D721Med (cell line): ENCODE data around the gene FOSL1.

ENCODE experiments used
- DNase-seq: peaks from one replicate; pipeline ENCODE4 v3.0.0; 2011; ENCODE audit warnings: low spot score; ENCODE audit not compliant: insufficient read length
- FAIRE-seq: peaks from 2 replicates; lab custom pipeline; 2011; peaks lifted over from hg19 to GRCh38; lab: Jason Lieb, UNC
- TF ChIP-seq, protein P1 (sequence below): IDR thresholded peaks from 2 replicates; pipeline ENCODE4 v1.5.1; 2012; ENCODE audit warnings: mild to moderate bottlenecking, control low read depth; ENCODE audit not compliant: insufficient read depth; ENCODE audit errors: missing control alignments

FOSL1 gene

DNA sequence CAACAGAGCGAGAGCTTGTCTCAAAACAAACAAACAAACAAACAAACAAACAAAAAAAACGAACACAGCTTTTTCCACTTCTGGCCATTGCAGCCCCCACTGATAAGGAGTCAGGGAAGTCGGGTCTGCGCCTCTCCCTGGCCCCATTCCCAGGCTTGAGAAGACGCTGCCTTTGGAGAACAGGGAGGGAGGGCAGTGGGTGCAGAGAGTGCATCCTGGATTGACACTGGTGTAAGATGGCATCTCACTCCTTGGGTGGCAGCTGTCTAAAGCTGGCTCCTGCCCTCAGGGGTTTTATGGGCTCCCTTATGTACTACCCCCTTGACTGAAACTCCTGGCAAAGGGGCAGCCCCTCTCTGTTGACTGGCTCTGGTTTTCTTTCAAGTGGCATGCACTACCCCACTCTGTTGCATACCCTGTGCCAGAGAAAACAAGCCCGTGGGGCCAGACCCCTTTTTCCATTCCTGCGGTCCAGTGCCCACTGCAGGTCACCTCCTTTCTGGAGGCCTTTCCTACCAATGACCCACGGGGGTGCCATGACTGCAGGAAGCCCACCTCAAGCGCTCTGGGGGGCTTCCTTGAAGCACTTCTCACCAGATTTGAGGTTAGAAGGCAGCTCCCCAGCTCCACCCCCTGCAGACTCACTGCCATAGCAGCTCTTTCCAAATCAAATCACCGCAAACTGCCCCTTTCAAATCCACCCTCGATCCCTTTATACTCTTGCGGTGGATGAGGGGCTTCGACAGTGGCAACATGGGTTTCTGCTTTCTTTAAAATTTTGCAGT lies 31.8 kb upstream of the FOSL1 start:
- TF ChIP-seq, protein P1, sequence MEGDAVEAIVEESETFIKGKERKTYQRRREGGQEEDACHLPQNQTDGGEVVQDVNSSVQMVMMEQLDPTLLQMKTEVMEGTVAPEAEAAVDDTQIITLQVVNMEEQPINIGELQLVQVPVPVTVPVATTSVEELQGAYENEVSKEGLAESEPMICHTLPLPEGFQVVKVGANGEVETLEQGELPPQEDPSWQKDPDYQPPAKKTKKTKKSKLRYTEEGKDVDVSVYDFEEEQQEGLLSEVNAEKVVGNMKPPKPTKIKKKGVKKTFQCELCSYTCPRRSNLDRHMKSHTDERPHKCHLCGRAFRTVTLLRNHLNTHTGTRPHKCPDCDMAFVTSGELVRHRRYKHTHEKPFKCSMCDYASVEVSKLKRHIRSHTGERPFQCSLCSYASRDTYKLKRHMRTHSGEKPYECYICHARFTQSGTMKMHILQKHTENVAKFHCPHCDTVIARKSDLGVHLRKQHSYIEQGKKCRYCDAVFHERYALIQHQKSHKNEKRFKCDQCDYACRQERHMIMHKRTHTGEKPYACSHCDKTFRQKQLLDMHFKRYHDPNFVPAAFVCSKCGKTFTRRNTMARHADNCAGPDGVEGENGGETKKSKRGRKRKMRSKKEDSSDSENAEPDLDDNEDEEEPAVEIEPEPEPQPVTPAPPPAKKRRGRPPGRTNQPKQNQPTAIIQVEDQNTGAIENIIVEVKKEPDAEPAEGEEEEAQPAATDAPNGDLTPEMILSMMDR, result no peak
- DNase-seq (no peak), FAIRE-seq (no peak)

DNA sequence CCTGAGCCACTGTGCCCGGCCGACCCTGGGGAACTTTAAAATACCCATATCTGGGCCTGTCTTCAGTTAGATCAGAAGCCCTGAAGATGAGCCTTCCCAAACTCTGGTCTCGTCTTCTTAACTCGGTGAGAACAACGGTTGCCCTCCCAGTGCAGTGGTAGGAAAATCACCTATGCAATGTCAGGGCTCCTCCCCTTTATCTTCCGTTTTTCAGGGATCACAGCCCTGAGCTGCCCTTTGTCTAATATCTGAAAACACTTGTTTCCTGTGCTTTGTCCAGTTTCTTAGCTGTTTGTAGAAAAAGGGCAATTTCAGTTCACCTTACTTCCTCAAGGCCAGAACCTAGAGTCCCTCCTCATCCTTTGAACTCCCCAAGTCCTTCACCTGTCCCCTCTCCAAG lies 28.5 kb upstream of the FOSL1 start:
- DNase-seq (no peak), FAIRE-seq (no peak)
- TF ChIP-seq, protein P1, result no peak

DNA sequence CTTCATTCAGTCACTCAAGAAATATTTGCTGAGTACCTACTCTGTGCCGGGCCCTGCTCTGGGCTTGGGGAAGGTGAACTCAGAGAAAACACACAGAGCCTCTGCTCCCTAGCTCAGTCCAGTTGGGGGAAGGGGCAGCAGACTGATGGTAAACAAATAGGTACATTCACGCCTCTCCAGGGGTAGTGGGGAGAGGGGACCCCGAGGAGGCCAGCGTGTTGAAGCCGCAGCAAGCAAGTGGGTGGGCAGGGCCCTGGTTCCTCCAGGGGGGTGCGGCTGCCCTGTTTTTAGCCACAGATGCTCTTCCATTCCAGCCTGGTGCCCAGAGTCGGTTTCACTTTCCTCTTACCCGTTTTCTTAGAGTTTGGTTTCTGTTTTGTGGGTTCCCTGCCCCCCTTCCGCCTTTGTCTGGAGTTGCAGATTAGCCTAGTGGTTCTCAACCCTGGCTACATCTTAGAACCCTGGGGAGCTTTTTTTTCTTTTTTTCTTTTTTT lies 27.8 kb upstream of the FOSL1 start:
- DNase-seq (no peak), FAIRE-seq (no peak)

DNA sequence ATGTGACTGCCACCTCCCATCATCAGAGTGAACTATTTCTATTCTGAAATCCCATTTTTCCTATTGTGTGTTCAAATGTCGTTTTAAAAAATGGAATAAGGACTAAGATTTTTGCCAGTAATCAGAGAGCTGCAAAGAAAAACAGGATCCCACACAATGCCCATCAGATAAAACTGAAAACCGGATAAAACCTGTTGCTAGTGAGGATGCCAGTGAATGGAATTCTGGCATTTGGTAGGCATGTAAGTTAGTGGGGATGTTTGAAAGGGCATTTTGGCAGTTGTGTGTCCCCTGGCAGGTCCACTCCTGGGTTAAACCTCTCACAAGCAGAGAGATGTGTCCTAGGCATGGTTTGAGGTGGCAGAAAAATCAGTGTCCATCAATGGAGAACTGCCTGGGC lies 25.2 kb upstream of the FOSL1 start:
- FAIRE-seq (no peak), DNase-seq (no peak)
- TF ChIP-seq, protein P1, result no peak

More for the DNA sequence above, 27.8 kb upstream of the FOSL1 start:
- TF ChIP-seq, protein P1, result no peak

DNA sequence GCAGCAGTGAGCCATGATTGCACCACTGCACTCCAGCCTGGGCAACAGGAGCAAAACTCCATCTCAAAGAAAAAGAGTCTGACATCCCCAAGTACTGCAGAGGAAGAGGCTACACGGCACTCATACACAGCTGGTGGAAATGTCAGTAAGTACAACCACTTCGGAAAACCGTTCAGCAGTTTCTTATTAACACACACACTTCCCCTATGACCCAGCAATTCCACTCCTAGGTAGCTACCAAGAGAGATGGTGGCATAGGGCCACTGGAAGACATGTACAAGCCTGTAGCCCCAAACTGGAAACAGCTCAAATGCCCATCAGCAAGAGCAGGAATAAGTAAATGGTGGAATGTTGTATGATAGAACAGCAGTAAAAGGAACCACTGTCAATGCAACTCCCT lies 22.4 kb upstream of the FOSL1 start:
- DNase-seq, result no peak
- FAIRE-seq, result no peak
- TF ChIP-seq, protein P1, result no peak

DNA sequence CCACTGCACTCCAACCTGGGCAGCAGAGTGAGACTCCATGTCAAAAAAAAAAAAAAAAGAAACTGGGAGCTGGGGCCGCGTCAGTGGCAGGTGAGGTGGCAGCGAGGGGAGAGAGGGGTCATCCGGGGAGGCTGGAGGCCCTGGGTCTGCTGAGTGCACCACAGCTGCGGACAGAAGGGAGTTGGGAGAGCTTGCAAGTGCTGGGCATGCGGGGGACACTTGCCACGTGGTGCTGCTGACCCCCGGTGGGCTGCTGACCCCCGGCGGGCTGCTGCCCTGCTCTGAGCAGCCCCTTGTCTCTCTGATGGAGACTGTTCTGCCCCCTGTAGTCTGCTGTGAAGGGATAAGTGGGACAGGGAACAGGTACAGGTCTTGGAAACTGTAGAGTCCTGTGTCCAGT lies 21.7 kb upstream of the FOSL1 start:
- DNase-seq (no peak), FAIRE-seq (no peak)
- TF ChIP-seq, protein P1, result no peak

DNA sequence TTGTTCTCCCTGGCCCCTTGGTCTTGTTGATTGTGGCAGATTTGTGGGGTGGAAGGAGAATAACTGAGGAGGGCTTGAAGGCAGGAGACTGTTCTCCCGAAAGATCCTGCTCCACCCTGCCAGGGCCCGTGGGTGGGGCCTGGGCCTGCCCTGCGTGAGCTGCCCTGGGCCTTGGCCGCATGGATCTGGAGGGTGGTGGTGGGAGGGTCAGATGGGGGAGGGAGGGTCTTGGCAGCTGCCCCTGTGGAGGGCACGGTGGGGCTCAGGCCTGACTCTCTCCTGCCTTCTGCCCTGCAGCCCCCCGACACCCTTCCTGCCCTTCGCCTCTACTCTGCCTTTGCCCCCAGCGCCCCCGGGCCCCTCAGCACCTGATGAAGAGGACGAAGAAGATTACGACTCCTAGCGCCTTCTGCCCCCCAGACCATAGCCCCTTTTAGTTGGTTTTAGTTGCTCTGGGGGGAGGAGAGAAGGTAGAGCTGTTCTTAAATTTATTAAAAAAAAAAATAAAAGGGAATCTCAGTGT lies 20.9 kb upstream of the FOSL1 start:
- TF ChIP-seq, protein P1, result no peak
- DNase-seq (no peak), FAIRE-seq (no peak)
